ENCODE results near the gene PLIN1.

PLIN1 gene, protein sequence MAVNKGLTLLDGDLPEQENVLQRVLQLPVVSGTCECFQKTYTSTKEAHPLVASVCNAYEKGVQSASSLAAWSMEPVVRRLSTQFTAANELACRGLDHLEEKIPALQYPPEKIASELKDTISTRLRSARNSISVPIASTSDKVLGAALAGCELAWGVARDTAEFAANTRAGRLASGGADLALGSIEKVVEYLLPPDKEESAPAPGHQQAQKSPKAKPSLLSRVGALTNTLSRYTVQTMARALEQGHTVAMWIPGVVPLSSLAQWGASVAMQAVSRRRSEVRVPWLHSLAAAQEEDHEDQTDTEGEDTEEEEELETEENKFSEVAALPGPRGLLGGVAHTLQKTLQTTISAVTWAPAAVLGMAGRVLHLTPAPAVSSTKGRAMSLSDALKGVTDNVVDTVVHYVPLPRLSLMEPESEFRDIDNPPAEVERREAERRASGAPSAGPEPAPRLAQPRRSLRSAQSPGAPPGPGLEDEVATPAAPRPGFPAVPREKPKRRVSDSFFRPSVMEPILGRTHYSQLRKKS

DNA sequence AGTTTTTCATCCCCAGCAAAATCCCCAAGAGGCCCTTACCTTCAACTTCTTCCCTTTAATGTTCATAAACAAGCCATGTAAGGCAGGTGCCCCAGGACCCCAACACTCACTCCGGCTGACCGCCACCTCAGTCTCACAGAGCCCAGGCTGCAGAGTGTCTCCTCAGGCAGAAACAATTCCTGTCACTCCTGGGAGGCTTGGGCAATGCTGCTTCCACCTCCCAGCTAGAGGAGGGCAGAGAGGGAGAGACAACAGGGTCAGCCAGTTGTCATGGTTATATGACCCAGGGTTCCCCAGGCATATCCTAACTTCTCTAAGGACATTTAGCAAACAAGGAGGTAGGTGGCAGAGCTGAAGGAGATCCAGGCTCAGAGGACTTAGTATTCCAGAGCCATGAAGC lies at the start of gene PLIN1:
PLIN1 (minus strand) TSS at position 156 of the 400 bp plus-strand sequence. CDS start 1,878 bp downstream, outside the sequence.
- DNase-seq, result no peak
- in situ Hi-C loops (cut with HindIII; ENCODE audit: low pct_ligation_motif_present, low sequenced_read_pairs), result no loop called here
- no peak for TF ChIP-seq CTCF (IDR thresholded peaks at IDR 0.05; ENCODE audit: low read depth, low read length, missing control alignments)

DNA sequence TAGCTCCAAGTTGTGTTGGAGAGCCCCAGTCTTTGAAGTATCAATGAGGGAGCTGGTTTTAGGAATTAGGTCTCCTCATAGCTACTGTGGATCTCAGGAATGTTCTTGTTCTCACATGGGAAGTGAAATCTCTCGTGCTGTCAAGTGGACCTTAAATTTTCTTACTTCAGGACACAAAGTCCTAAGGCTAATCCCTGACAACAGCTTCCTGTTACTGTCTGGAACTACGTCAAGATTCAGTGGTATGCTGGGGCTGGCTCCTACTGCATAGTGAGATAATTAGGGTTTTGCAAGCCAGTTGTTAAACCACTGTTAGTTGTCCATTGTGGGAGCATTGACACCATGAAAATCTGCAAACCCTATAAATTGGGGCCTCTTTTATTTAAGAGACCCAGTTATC lies 49.1 kb upstream of the PLIN1 start:
- in situ Hi-C loops (cut with HindIII; ENCODE audit: low pct_ligation_motif_present, low sequenced_read_pairs), result no loop called here
- DNase-seq, result no peak

More for the DNA sequence above, at the start of gene PLIN1:
- no peaks in the 10 kb centered on the region for H3K36me3 ChIP-seq (replicated peaks)
- no peak within 1 kb of the TSS for H3K27ac ChIP-seq
- H3K27me3 ChIP-seq (replicated peaks), result no peaks in the 10 kb centered on the region
- no peak within 1 kb of the TSS for H3K4me3 ChIP-seq (ENCODE audit: low read depth, low read length)

DNA sequence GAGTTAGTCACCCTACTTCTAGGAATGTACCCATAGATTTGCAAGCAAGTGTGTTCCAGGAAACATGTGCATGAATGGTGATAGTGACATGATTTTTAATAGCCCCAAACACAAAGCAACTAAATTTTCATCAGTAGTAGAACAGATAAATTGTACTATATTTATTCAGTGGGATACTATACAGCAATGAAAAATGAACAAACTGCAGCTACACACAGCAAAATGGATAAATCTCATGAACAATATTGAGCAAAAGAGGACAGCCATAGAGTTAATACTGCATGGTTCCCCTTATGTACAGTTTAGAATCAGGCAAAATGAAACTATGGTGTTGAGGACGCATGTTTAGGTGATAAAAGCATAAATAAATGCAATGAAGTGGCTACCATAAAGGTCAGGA lies 45.9 kb upstream of the PLIN1 start:
- no peak for DNase-seq
- H3K27me3 ChIP-seq (replicated peaks), result no peaks in the 10 kb centered on the region
- no peaks in the 10 kb centered on the region for H3K36me3 ChIP-seq (replicated peaks)
- in situ Hi-C loops (cut with HindIII; ENCODE audit: low pct_ligation_motif_present, low sequenced_read_pairs), result no loop called here
- no peak overlapping the region for H3K27ac ChIP-seq
- H3K4me3 ChIP-seq (ENCODE audit: low read depth, low read length), result no peak overlapping the region
- TF ChIP-seq CTCF (IDR thresholded peaks at IDR 0.05; ENCODE audit: low read depth, low read length, missing control alignments), result no peak

More for the DNA sequence above, 49.1 kb upstream of the PLIN1 start:
- H3K36me3 ChIP-seq (replicated peaks), result no peaks in the 10 kb centered on the region
- no peak overlapping the region for H3K27ac ChIP-seq
- H3K4me3 ChIP-seq (ENCODE audit: low read depth, low read length), result no peak overlapping the region
- peaks cover 4% of the 10 kb centered on the region for H3K27me3 ChIP-seq (replicated peaks)
- TF ChIP-seq CTCF (IDR thresholded peaks at IDR 0.05; ENCODE audit: low read depth, low read length, missing control alignments), result no peak

DNA sequence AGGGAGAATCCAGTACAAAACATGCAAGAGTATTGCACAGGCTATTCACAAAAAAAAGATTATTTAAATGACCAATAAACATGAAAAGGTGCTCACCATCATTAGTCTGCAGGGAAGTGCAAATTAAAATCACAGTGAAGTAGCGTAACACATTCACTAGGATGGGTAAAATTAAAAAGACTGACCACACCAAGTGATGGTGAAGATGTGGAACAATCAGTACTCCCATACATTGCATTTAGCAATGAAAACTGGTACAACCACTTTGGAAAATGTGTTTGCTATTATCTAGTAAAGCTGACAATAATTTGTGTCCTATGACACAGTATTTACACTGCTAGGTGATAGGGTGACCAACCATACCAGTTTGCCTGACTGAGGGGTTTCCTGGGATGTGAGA lies 45.5 kb upstream of the PLIN1 start:
- Histone ChIP-seq H3K36me3 (replicated peaks) (no peaks in the 10 kb centered on the region), H3K4me3 (ENCODE audit: low read depth, low read length) (no peak overlapping the region), H3K27ac (no peak overlapping the region), H3K27me3 (replicated peaks) (no peaks in the 10 kb centered on the region)
- TF ChIP-seq CTCF (IDR thresholded peaks at IDR 0.05; ENCODE audit: low read depth, low read length, missing control alignments), result no peak
- in situ Hi-C loops (cut with HindIII; ENCODE audit: low pct_ligation_motif_present, low sequenced_read_pairs), result no loop called here
- DNase-seq, result no peak

GRCh38 chr15:89723031-89723430 lies 43.9 kb upstream of the PLIN1 start:
- Histone ChIP-seq H3K27me3 (replicated peaks) (no peaks in the 10 kb centered on the region), H3K4me3 (ENCODE audit: low read depth, low read length) (no peak overlapping the region), H3K36me3 (replicated peaks) (no peaks in the 10 kb centered on the region), H3K27ac (no peak overlapping the region)
- TF ChIP-seq CTCF (IDR thresholded peaks at IDR 0.05; ENCODE audit: low read depth, low read length, missing control alignments), result no peak
- DNase-seq, result no peak
- in situ Hi-C loops (cut with HindIII; ENCODE audit: low pct_ligation_motif_present, low sequenced_read_pairs), result no loop called here
